Measurements from ENCODE around the gene CACNG8.

The CACNG8 gene

DNA sequence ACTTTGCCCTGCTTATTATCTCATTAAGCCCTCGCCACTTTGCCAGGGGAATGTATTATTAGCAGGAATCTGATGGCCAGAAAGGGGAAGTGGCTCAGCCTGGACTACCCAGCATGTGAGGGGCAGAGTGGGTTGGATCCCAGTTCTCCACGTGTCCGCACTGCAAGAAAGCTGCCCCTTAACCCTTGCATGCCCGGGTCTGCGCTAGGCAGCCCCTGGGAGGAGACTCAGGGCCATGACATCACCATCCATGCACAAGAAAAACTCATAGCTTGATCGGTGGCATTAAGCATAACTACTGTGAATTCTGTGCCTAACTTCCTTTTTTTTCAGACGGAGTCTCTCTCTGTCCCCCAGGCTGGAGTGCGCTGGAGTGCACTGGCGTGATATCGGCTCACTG, 8.9 kb downstream of the CACNG8 start:
- no peak overlapping the region for H3K4me3 ChIP-seq (replicated peaks in 1 of 2; ENCODE audit: low read depth in 2 of 2, low read length in 2 of 2)
- TF ChIP-seq CTCF (IDR thresholded peaks at IDR 0.05; ENCODE audit: low read depth, low read length), result no peak
- DNase-seq (ENCODE audit: low read depth in 2 of 2), result no peak

- H3K4me3 ChIP-seq (replicated peaks in 1 of 2; ENCODE audit: low read depth in 2 of 2, low read length in 2 of 2), result peak overlapping the region; percentile 13 to 49
- peak; percentile 93 to 94 for DNase-seq (ENCODE audit: low read depth in 2 of 2)
- no peak for TF ChIP-seq CTCF (IDR thresholded peaks at IDR 0.05; ENCODE audit: low read depth, low read length)
Measured at GRCh38 chr19:53977429-53977990, 14.8 kb downstream of the CACNG8 start.

DNA sequence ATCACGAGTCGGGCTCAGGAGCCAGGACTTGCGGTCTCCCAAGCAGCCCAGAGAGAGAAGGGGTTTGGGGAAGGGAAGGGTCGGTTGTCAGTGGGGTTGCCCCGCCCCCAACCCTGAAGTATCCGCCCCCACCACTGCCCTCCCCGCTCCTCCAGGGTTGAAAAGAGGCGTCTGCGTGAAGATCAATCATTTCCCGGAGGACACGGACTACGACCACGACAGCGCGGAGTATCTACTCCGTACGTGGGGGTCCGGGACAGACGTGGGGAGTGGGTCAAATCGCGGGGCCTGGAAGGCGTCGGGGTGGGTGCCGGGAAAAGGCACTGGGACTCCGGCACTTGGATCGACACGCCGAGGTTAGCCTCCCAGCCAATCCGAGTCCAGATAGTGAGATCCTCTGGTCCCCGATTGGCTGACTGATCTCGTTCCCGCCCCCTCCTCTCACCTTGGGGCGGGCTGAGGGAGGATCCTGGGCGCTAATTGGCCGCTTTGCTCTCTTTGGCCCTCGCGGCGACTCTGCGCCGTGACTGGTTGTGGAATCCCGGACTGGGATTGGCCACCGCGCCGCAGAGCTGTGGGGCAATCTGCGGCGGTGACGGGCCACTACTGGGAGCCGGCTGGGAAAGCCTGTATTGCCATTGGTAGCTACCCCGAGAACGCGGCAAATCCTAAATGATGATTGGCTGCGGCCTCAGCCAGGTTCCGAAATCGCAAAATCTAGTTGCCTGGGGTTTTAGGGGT, 15.4 kb downstream of the CACNG8 start:
- peak; percentile 97 for DNase-seq (ENCODE audit: low read depth in 2 of 2)
- TF ChIP-seq CTCF (IDR thresholded peaks at IDR 0.05; ENCODE audit: low read depth, low read length), result no peak
- peak overlapping the region; percentile 13 to 49 for H3K4me3 ChIP-seq (replicated peaks in 1 of 2; ENCODE audit: low read depth in 2 of 2, low read length in 2 of 2)

GRCh38 chr19:53978975-53979801, 16.5 kb downstream of the CACNG8 start:
- DNase-seq (ENCODE audit: low read depth in 2 of 2), result no peak
- TF ChIP-seq CTCF (IDR thresholded peaks at IDR 0.05; ENCODE audit: low read depth, low read length), result no peak
- peak overlapping the region; percentile 59 to 64 for H3K4me3 ChIP-seq (replicated peaks in 1 of 2; ENCODE audit: low read depth in 2 of 2, low read length in 2 of 2)

DNA sequence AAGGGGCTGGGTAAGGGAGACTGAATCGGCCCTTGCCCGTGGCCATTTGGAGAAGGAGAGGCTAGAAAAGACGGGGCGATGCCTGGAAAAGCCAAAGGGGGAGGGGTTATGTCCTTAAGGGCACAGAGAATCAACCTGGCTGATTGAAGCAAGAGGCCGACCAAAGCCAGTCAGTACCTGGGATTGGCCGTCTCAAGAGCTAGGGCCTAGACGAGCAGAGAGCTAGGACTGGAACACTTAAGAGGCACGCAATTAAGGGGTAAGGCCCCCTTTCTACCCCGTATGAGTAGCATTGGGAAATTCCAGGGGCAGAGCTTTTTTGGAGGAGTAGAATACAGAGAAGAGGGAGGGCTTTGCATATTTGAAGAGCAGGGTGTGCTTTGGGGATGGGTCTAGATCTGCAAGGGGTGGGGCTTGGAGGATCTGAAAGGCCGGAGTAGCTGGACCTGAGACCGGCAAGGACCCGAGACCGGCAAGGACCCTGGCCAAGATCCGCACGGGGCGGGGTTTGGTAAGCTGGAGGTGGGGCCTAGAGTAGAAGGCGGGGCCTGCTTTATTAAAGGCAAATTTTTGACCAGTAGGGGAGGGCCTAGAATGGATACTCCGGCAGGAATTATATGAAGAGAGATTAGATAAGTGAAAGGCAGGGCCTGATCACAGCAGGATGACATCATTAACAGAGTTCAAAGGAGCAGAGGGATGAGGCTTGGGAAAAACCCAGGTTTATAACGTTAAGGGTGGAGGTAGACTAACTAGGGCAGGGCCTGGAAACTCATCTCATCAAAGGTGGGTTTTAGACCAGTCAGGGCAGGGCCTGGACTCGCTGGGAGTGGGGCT, 18.0 kb downstream of the CACNG8 start:
- peak overlapping the region; percentile 47 to 59 for H3K4me3 ChIP-seq (replicated peaks in 1 of 2; ENCODE audit: low read depth in 2 of 2, low read length in 2 of 2)
- peak; percentile 87 to 96 for DNase-seq (ENCODE audit: low read depth in 2 of 2)
- no peak for TF ChIP-seq CTCF (IDR thresholded peaks at IDR 0.05; ENCODE audit: low read depth, low read length)

DNA sequence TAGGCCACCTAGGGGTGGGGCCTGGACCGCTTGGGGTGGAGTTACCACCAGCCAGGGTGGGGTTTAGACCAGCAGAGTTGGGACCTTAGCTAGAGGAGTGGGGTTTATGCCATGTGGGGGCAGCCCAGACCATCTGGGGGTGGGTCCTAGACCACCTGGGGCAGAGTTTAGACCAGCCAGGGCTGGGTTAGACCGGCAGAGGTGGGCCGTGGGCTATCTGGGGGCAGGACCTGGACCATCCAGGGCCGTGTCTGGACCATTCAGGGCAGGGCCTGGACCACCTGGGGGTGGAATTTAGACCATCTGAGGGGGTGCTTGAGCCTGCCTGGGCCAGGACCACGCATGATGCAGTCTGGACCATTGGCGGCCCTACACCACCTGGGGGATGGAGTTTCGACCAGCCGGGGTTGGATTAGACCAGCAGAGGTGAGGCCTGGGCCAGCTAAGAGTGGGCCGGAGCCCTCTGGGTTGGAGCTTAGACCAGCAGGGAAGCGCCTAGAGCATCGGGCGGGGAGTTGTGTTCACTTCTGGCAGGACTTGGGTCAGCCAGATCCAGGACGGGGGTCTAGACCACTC, 18.7 kb downstream of the CACNG8 start:
- TF ChIP-seq CTCF (IDR thresholded peaks at IDR 0.05; ENCODE audit: low read depth, low read length), result no peak
- DNase-seq (ENCODE audit: low read depth in 2 of 2), result no peak
- peak overlapping the region; percentile 22 to 47 for H3K4me3 ChIP-seq (replicated peaks in 1 of 2; ENCODE audit: low read depth in 2 of 2, low read length in 2 of 2)

Data from cardiac fibroblast (primary cell).